K562 (cell line): ENCODE results near the gene PARD3B. TPM values are rescaled to one million over a fixed set of nuclear protein-coding genes. Genes with fewer than 3 reads are reported as not detected.

ENCODE experiments used
- ATAC-seq: fragments of 200-7000 bp; cut with Tn5 transposase; 3 replicates; pipeline ENCODE4 v1.9.1; 2020; ENCODE audit warnings: moderate library complexity
- BruUV-seq: library from RNA; stranded (reverse); fragments of 400-500 nt; replicated peaks from 2 replicates; lab custom pipeline; 2021; lab: Mats Ljungman, UMichigan
- CTCF ChIA-PET: fragments of 300-600 bp; formaldehyde crosslinking; extraction: SDS; loops from one replicate; lab custom pipeline; 2021; ENCODE audit warnings: low intra/inter-chr PET ratio; lab: Yijun Ruan, JAX
- POLR2A ChIA-PET: fragments of 300-600, 350-650 bp; sonication (Branson Sonifier 250); formaldehyde crosslinking; extraction: SDS; loops from one replicate; lab custom pipeline; 2021; ENCODE audit warnings: antibody characterized with exemption, inconsistent platforms; lab: Yijun Ruan, JAX
- DNase-seq, 4 experiments: peaks; one replicate each; pipeline versions ENCODE4 v3.0.0 to v3.0.0-alpha.2; 2011 to 2018; ENCODE audit warnings: low spot score in 3 of 4, mixed read lengths in 3 of 4; ENCODE audit errors: extremely low read depth in 1 of 4
- FAIRE-seq: peaks from 2 replicates; lab custom pipeline; 2011; peaks lifted over from hg19 to GRCh38; lab: Jason Lieb, UNC
- H2AFZ ChIP-seq: 2 replicates; pipeline ENCODE4 v1.6.0; 2011; ENCODE audit warnings: low read depth, low read length, control low read depth, inconsistent platforms
- H3K27ac ChIP-seq: fragments of 200-600 bp; 3 replicates; pipeline ENCODE4 v1.8.0; 2011; ENCODE audit warnings: low read depth, mild to moderate bottlenecking, control low read depth, inconsistent platforms, low read length, moderate library complexity, mixed read lengths; ENCODE audit errors: extremely low read depth
- H3K27me3 ChIP-seq, 2 experiments: fragments of 300-600 bp in 1 of 2; 2 replicates in 1 of 2; 3 replicates in 1 of 2; pipeline versions ENCODE4 v1.6.0 to v1.8.0; 2011; ENCODE audit warnings: inconsistent platforms in 2 of 2, low read length in 2 of 2, mild to moderate bottlenecking in 1 of 2, mixed read lengths in 1 of 2, moderate library complexity in 1 of 2; ENCODE audit not compliant: control insufficient read depth in 2 of 2, insufficient read depth in 2 of 2
- H3K36me3 ChIP-seq: fragments of 300-600 bp; 3 replicates; pipeline ENCODE4 v1.8.0; 2011; ENCODE audit warnings: mild to moderate bottlenecking, low read length, inconsistent platforms; ENCODE audit not compliant: control insufficient read depth, insufficient read depth
- H3K4me1 ChIP-seq, 2 experiments: fragments of 200-600 bp in 1 of 2; replicated peaks in 1 of 2; 2 replicates in 1 of 2; 3 replicates in 1 of 2; pipeline versions ENCODE4 v1.5.1 to v1.8.0; 2011; ENCODE audit warnings: inconsistent platforms in 2 of 2, low read length in 2 of 2, mild to moderate bottlenecking in 1 of 2, mixed read lengths in 1 of 2, moderate library complexity in 1 of 2; ENCODE audit not compliant: control insufficient read depth in 2 of 2, insufficient read depth in 2 of 2
- H3K4me2 ChIP-seq: 2 replicates; pipeline ENCODE4 v1.6.1; 2011; ENCODE audit warnings: low read length, control low read depth, inconsistent platforms, mixed read lengths; ENCODE audit not compliant: insufficient read depth
- H3K4me3 ChIP-seq: fragments of 200-600 bp; sonication (generic), shearing (Covaris generic); 2 replicates; pipeline ENCODE4 v1.5.1; 2016; ENCODE audit warnings: control low read depth, inconsistent platforms
- H3K79me2 ChIP-seq: fragments of 200-600 bp; 3 replicates; pipeline ENCODE4 v1.8.0; 2011; ENCODE audit warnings: low read length, inconsistent platforms; ENCODE audit not compliant: control insufficient read depth, insufficient read depth
- H3K9ac ChIP-seq, 2 experiments: 2 replicates each; pipeline versions ENCODE4 v1.6.0 to v1.6.1; 2011; ENCODE audit warnings: low read depth in 2 of 2, low read length in 2 of 2, control low read depth in 1 of 2, inconsistent platforms in 1 of 2, mild to moderate bottlenecking in 1 of 2, mixed read lengths in 1 of 2; ENCODE audit not compliant: insufficient read depth in 1 of 2
- H3K9me1 ChIP-seq: one replicate; pipeline ENCODE4 v1.6.0; 2011; ENCODE audit warnings: inconsistent platforms, mild to moderate bottlenecking, low read length, moderate library complexity; ENCODE audit not compliant: control insufficient read depth, insufficient read depth
- H3K9me3 ChIP-seq: replicated peaks from 2 replicates; pipeline ENCODE4 v1.5.1; 2011; ENCODE audit warnings: low read depth, low read length, inconsistent platforms; ENCODE audit not compliant: control insufficient read depth, insufficient read depth
- H4K20me1 ChIP-seq: replicated peaks from 2 replicates; pipeline ENCODE4 v1.6.1; 2011; ENCODE audit warnings: low read length, inconsistent platforms, mixed read lengths; ENCODE audit not compliant: control insufficient read depth, insufficient read depth
- CHD2 ChIP-seq: IDR thresholded peaks from 2 replicates; pipeline ENCODE4 v1.6.1; 2011; ENCODE audit warnings: low read depth, low read length
- JUN ChIP-seq, 2 experiments: sonication (generic) in 1 of 2; formaldehyde crosslinking in 1 of 2; IDR thresholded peaks; 2 replicates each; pipeline versions ENCODE4 v1.6.1 to v1.8.0; 2012 to 2022; ENCODE audit warnings: borderline replicate concordance in 2 of 2, mild to moderate bottlenecking in 2 of 2, improper control_type of control experiment in 1 of 2, low read depth in 1 of 2, low read length in 1 of 2, missing genetic modification reagents in 1 of 2
- NCOA1 ChIP-seq: fragments of 450-650 bp; IDR thresholded peaks from 2 replicates; pipeline ENCODE4 v1.6.1; 2016; ENCODE audit warnings: low read depth
- NR4A1 ChIP-seq, 2 experiments: fragments of 250-450 bp in 1 of 2; fragments of 450-650 bp in 1 of 2; sonication (Bioruptor Pico) in 1 of 2; IDR thresholded peaks; 2 replicates each; pipeline versions ENCODE4 v1.4.0 to v1.6.1; 2016 to 2020; ENCODE audit warnings: mild to moderate bottlenecking in 2 of 2, missing compliant biosample characterization in 1 of 2, missing genetic modification characterization in 1 of 2, moderate library complexity in 1 of 2
- RBM22 ChIP-seq: fragments of 200-400 bp; formaldehyde crosslinking; IDR thresholded peaks from 2 replicates; pipeline ENCODE4 v1.6.1; 2018; ENCODE audit warnings: low read length, low read depth; ENCODE audit not compliant: poor library complexity, severe bottlenecking
- RBM39 ChIP-seq: fragments of 200-400 bp; formaldehyde crosslinking; optimal IDR thresholded peaks from 2 replicates; pipeline ENCODE3; 2018; ENCODE audit warnings: low read depth, low read length
- SMARCC2 ChIP-seq: fragments of 450-650 bp; IDR thresholded peaks from 2 replicates; pipeline ENCODE4 v1.6.1; 2017; ENCODE audit warnings: antibody characterized with exemption, moderate library complexity, mild to moderate bottlenecking, low read depth
- TAF1 ChIP-seq: IDR thresholded peaks from 2 replicates; pipeline ENCODE4 v1.6.1; 2011; ENCODE audit warnings: mild to moderate bottlenecking, low read length, moderate library complexity; ENCODE audit not compliant: insufficient read depth, control insufficient read depth, severe bottlenecking; ENCODE audit errors: extremely low read depth
- THRA ChIP-seq: fragments of 450-650 bp; IDR thresholded peaks from 2 replicates; pipeline ENCODE4 v1.6.1; 2017; ENCODE audit warnings: mild to moderate bottlenecking, moderate library complexity
- ZNF407 ChIP-seq: fragments of 450-650 bp; IDR thresholded peaks from 2 replicates; pipeline ENCODE4 v1.6.1; 2016; ENCODE audit warnings: low read depth
- WGBS: fragments of 100-300 bp; shearing (Covaris generic); methylation state at CpG from one replicate; pipeline ENCODE4 v1.1.6; 2016; ENCODE audit warnings: low coverage, mixed read lengths; ENCODE audit not compliant: insufficient coverage; ENCODE audit errors: missing lambda C conversion rate; 5-methylcytosine and 5-hydroxymethylcytosine counted together
- in situ Hi-C: fragments of 300-500 bp; cut with MboI; formaldehyde crosslinking; loops from 4 replicates; pipeline ENCODE4 v1.15.0; 2018; ENCODE audit warnings: inconsistent platforms, mixed read lengths
- intact Hi-C: fragments of 100-400 bp; cut with micrococcal nuclease; formaldehyde crosslinking; loops from 2 replicates; pipeline ENCODE4 v1.14.2; 2022
- polyA plus RNA-seq, 8 experiments: library from polyadenylated mRNA; depleted of rRNA in 4 of 8; stranded (reverse) in 5 of 8; unstranded in 3 of 8; fragments of >200 nt; fragmentation: Nextera tagmentation in 2 of 8; fragmentation: Illumina TruSeq in 1 of 8; extraction: Ambion mirVana in 2 of 8; extraction: Trizol in 1 of 8; gene quantifications; 2 replicates each; pipeline versions ENCODE4 v1.2.1 to v1.2.3, GENCODE V29; 2011 to 2014; ENCODE audit warnings: inconsistent platforms in 1 of 8, missing spikeins in 1 of 8
- total RNA-seq, 7 experiments: library from RNA; depleted of rRNA in 6 of 7; stranded (reverse); fragments of >200 nt in 6 of 7; fragmentation: Illumina TruSeq in 2 of 7; extraction: Trizol in 2 of 7; gene quantifications; 2 replicates each; pipeline versions ENCODE4 v1.2.1 to v1.2.3, GENCODE V29; 2011 to 2021; ENCODE audit warnings: low replicate concordance in 1 of 7
- TF ChIP-seq, protein P1 (sequence below): sonication (generic); formaldehyde crosslinking; IDR thresholded peaks from 2 replicates; pipeline ENCODE4 v1.8.1; 2022; ENCODE audit warnings: missing genetic modification reagents

The PARD3B gene
- total and polyA plus RNA-seq, 9 of the 15 experiments (the other 6 are each of a cell fraction or from before 2014, with no cell fraction given) = 0.15 to 3.0 (median 1.1) TPM

DNA sequence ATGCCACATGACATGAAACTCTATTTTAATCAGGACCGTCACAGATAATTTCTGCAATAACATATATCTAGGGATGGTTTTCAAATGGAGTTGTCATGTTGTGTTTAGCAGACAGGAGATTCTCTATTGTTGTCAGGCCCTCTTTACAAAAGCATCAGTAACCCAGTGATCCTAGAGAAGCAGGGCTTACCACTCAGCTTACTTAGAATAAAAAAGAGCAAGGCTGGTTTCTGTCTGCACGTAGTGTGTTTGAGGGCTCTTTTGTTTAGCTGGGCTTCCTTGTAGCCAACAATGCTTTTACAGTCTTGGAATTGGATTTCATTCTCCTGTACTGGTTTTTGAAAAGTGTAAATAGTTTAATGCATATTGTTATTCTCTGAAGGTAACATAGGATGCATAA lies 926.5 kb downstream of the PARD3B start:
- in situ Hi-C loops (no loop called here), intact Hi-C loops (no loop called here)
- Histone ChIP-seq H3K4me2 (no peak overlapping the region), H3K4me3 (no peak overlapping the region), H3K9me3 (no peaks in the 10 kb centered on the region), H3K4me1 (no peaks in the 10 kb centered on the region), H3K27ac (no peak overlapping the region), H2AFZ (no peak overlapping the region), H3K27me3 (no peaks in the 10 kb centered on the region), H3K36me3 (no peaks in the 10 kb centered on the region), H4K20me1 (no peaks in the 10 kb centered on the region), H3K9me1 (no peaks in the 10 kb centered on the region), H3K79me2 (no peaks in the 10 kb centered on the region), H3K9ac (no peak overlapping the region)
- BruUV-seq = no TSS peak
- FAIRE-seq (no peak), DNase-seq (no peak), ATAC-seq (no peak)
- ChIA-PET POLR2A (no interaction called here), CTCF (no interaction called here)
- WGBS = 0% methylated on average over 2 of the region's 2 CpGs
- TF ChIP-seq THRA (no peak), NR4A1 (CRISPR knock-in tag; IDR thresholded peaks at IDR 0.05) (no peak), NR4A1 (tag; IDR thresholded peaks at IDR 0.05) (no peak), RBM39 (no peak), TAF1 (no peak), NCOA1 (no peak), JUN (IDR thresholded peaks at IDR 0.05; ENCODE audit: borderline replicate concordance, low read depth, low read length) (no peak), JUN (CRISPR knock-in tag; IDR thresholded peaks at IDR 0.05; ENCODE audit: borderline replicate concordance) (no peak), RBM22 (no peak), CHD2 (no peak), ZNF407 (no peak), SMARCC2 (no peak)
- TF ChIP-seq, protein P1, sequence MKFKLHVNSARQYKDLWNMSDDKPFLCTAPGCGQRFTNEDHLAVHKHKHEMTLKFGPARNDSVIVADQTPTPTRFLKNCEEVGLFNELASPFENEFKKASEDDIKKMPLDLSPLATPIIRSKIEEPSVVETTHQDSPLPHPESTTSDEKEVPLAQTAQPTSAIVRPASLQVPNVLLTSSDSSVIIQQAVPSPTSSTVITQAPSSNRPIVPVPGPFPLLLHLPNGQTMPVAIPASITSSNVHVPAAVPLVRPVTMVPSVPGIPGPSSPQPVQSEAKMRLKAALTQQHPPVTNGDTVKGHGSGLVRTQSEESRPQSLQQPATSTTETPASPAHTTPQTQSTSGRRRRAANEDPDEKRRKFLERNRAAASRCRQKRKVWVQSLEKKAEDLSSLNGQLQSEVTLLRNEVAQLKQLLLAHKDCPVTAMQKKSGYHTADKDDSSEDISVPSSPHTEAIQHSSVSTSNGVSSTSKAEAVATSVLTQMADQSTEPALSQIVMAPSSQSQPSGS (CRISPR knock-in tag) = no peak
